Fibroblast of villous mesenchyme (primary cell): ENCODE results near the gene PLXNC1. TPM values are rescaled to one million over a fixed set of nuclear protein-coding genes. Genes with fewer than 3 reads are reported as not detected.

Experiments used
- DNase-seq: peaks from one replicate; pipeline ENCODE4 v3.0.0-alpha.2; 2010; ENCODE audit warnings: low read depth
- H3K4me3 ChIP-seq: 2 replicates; pipeline ENCODE4 v1.5.1; 2011; ENCODE audit warnings: low read depth, mild to moderate bottlenecking, low read length
- total RNA-seq: library from RNA; depleted of rRNA; stranded (reverse); fragments of >200 nt; gene quantifications from 2 replicates; pipeline ENCODE4 v1.2.3, GENCODE V29; 2012
- TF ChIP-seq, protein P1 (sequence below): IDR thresholded peaks from 2 replicates; pipeline ENCODE4 v1.5.1; 2012; ENCODE audit warnings: low read depth, mild to moderate bottlenecking, low read length; ENCODE audit not compliant: insufficient read depth

PLXNC1 gene
- total RNA-seq, 1 donor: 0.86 TPM

DNA sequence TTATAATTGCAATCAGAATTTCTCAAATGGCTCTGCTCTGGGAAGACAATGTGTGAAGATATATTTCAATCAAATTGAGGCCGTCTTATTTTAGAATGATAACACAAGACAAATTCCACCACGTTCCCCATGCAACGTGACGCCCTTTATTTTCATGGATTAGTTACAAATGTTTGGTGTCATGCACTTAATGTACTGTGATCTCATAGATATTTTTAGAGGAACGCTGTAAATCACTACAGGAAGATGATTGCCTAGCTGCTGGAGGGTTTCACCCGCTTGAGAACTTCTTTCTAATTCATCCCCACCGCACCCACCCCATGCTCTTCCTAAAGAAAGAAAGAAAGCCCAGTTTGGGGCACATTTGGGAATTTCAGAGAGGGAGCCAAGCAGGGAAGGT lies 117.2 kb downstream of the PLXNC1 start:
- TF ChIP-seq, protein P1, sequence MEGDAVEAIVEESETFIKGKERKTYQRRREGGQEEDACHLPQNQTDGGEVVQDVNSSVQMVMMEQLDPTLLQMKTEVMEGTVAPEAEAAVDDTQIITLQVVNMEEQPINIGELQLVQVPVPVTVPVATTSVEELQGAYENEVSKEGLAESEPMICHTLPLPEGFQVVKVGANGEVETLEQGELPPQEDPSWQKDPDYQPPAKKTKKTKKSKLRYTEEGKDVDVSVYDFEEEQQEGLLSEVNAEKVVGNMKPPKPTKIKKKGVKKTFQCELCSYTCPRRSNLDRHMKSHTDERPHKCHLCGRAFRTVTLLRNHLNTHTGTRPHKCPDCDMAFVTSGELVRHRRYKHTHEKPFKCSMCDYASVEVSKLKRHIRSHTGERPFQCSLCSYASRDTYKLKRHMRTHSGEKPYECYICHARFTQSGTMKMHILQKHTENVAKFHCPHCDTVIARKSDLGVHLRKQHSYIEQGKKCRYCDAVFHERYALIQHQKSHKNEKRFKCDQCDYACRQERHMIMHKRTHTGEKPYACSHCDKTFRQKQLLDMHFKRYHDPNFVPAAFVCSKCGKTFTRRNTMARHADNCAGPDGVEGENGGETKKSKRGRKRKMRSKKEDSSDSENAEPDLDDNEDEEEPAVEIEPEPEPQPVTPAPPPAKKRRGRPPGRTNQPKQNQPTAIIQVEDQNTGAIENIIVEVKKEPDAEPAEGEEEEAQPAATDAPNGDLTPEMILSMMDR: no peak
- no peak overlapping the region for H3K4me3 ChIP-seq
- no peak for DNase-seq

DNA sequence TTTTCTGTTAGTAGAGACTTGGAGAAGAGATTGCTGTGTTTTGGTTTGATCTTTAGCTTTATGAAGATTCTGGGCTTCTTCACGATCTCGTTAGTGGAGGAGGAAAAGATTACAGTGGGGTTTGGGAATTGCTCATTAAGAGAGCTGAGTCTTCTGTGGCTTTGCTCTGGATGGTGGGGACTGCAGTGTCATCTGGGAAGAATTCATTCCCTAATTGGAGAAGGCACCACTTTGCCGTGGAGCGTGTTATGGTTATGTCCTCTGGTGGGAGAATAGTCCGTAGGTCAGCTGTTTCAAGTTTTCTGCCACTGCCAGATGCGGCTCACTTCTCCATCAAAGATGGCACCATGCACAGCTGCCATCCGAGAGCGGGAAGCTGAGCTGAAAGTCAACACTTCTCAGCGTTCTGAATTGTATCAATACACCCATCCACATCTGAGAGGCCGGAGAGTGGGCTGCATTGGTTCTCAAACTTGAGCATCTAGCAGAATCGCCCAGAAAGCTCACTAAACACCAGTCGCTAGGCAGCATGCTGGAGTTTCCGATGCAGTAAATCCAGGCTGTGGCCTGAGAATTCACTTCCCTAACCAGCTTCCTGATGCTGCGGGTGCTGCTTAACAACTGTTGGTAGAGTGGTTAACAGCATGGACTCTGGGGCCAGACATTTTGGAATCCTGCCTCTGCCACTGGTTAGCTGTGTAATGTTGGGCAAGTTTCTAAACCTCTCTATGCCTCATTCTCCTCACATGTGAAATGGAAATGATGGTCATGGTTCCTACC lies 117.8 kb downstream of the PLXNC1 start:
- TF ChIP-seq, protein P1: no peak
- DNase-seq: no peak
- no peak overlapping the region for H3K4me3 ChIP-seq

- peak; percentile 83 for DNase-seq
- no peak overlapping the region for H3K4me3 ChIP-seq
- TF ChIP-seq, protein P1: no peak
Observed at GRCh38 chr12:94266796-94267536, 118.6 kb downstream of the PLXNC1 start.

GRCh38 chr12:94267537-94267872 lies 119.1 kb downstream of the PLXNC1 start:
- no peak for DNase-seq
- H3K4me3 ChIP-seq: no peak overlapping the region
- TF ChIP-seq, protein P1: no peak

- no peak for DNase-seq
- H3K4me3 ChIP-seq: no peak overlapping the region
- TF ChIP-seq, protein P1: no peak
Observed at GRCh38 chr12:94267921-94268471, 119.6 kb downstream of the PLXNC1 start.

DNA sequence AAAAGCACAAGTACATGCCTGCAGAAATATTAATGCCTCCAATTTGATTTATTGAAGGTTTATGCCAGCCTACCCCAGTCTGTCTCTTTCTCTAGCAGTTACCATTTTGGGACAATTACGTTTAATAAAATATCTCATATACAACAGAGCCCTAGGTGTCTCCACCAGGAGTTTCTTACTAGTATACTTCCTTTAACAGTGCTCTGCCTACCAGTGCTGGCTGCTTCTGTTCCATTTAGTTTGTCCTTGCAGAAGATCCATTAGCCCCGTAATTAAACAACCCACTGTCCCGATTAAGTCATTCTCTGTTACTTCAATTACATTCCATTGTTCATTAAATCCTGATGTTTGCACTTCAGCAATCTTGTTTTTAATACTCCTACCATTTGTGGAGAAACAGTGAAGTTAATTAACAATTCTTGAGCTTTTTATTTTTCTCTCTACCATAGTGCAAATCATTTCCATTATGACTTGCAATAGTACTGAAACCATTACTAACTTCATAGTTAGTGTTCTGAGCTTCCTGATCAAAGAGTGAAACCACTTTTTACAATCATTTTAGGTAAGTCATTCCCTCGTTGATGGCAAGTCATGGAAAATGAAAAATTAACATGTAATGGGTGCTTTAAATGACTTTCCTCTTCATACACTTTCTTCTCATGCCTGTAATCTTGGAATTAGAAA lies 121.1 kb downstream of the PLXNC1 start:
- H3K4me3 ChIP-seq: no peak overlapping the region
- DNase-seq: no peak
- TF ChIP-seq, protein P1: no peak
